HTR-8/SVneo (cell line): Measurements from ENCODE around the gene EIF3A.
"Not testable (repeated sequence)": the region's sequence is repeated elsewhere in the genome, so short reads cannot be mapped to it uniquely, and the experiment has no call there.

Experiments used
- DNase-seq: peaks from one replicate; pipeline ENCODE4 v3.0.0; 2011; ENCODE audit warnings: low spot score, mixed read lengths; ENCODE audit not compliant: insufficient read length
- FAIRE-seq: peaks from 2 replicates; lab custom pipeline; 2011; peaks lifted over from hg19 to GRCh38; lab: Jason Lieb, UNC

The EIF3A gene

DNA sequence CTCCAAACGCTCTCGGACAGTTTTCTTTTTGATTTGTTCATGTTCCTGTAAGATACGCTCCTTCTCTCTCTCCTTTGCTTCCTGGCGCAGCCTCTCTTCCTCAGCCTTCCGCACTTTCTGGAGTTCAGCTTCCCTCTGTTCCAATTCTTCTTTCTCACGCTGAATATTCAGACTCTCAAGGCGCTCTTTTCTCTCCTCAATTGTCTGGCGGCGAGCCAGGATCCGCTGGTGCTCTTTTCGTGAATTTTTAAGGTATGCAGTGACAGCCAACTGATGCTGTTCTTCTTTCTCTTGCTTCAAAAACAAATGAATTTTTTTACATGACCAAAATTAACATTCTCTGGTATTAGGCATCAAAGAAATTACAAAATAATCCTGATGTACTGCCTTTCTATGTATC, 22.6 kb downstream of the EIF3A start:
- DNase-seq (no peak), FAIRE-seq (no peak)

GRCh38 chr10:119055472-119055871, 25.1 kb downstream of the EIF3A start:
- no peak for DNase-seq
- no peak for FAIRE-seq

- no peak for DNase-seq
- no peak for FAIRE-seq
These were observed 28.8 kb downstream of the EIF3A start for GRCh38 chr10:119051775-119052174.

- FAIRE-seq (no peak), DNase-seq (no peak)
These were observed 30.8 kb downstream of the EIF3A start for GRCh38 chr10:119049777-119050176.

DNA sequence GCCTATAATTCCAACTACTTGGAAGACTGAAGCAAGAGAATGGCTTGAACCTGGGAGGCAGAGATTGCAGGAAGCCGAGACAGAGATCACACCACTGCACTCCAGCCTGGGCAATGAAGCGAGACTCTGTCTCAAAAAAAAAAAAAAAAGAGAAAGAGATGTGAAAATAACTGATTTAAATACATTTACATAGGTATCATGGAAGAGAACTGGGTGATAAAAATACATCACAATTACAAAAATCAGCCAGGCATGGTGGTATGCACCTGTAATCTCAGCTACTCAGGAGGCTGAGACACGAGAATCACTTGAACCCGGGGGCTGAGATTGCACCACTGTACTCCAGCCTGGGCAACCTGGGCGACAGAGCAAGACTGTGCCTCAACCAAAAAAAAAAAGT, 31.3 kb downstream of the EIF3A start:
- FAIRE-seq: no peak
- no peak for DNase-seq

DNA sequence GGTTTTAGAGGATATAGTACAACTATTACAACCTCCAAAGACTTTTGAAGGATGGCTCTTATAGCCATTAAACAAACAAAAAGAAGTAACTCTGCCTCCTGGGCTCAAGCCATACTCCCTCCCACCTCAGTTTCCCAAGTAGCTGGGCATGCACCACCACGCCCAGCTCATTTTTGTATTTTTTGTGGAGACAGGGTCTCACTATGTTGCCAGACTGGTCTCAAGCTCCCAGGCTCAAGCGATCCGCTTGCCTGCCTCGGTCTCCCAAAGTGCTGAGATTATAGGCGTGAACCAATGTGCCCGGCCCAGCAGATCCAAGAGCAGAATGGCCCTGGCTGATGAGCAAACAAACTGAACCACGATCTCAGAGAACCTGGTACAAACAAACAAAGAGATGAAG, 35.1 kb downstream of the EIF3A start:
- DNase-seq: no peak
- FAIRE-seq: no peak

GRCh38 chr10:119042169-119042568, 38.4 kb downstream of the EIF3A start:
- DNase-seq: no peak
- FAIRE-seq: no peak

DNA sequence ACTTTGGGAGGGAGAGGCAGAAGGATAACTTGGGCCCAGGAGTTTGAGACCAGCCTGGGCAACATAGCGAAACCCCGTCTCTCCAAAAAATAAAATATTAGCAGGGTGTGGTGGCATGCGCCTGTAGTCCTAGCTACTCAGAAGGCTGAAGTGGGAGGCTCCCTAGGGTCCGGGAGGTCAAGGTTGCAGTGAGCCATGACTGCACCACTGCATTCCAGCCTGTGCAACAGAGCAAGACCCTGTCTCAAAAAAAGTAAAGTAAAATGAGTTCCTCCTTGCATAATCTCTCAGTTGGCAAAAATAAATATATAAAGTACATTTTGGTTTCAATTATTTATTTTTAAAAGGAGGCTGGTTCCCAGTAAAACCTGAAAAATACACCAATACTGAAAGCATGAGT, 39.3 kb downstream of the EIF3A start:
- DNase-seq (no peak), FAIRE-seq (no peak)

GRCh38 chr10:119039161-119039560, 41.5 kb downstream of the EIF3A start:
- DNase-seq: no peak

DNA sequence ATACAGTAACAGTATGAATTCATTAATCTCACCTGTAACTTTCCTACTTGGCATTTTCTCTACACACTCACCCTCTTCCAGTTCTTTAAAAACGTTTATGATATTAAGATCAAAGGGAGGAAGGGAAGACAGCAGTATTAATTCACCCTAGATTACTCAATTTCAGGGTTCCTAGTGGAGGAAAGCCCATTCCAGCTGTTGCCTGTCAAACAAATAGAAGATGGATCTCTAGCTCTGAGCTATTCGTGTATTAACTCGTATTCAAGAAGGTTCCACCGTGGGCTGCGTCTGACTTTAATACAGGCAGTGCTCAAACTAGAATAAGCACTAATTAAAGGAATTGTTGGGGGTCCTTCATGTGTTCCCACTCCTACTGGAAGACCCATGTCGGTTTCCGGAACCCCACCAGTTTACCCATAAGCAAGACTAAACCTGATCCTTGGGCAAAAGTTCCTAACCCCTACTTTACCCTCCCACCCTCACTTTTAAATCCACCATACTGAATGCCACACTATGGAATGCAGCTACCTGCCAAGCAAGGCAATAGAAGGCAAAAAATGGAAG, 49.0 kb downstream of the EIF3A start:
- DNase-seq (no peak), FAIRE-seq (no peak)

More at GRCh38 chr10:119039161-119039560, 41.5 kb downstream of the EIF3A start:
- no peak for FAIRE-seq

DNA sequence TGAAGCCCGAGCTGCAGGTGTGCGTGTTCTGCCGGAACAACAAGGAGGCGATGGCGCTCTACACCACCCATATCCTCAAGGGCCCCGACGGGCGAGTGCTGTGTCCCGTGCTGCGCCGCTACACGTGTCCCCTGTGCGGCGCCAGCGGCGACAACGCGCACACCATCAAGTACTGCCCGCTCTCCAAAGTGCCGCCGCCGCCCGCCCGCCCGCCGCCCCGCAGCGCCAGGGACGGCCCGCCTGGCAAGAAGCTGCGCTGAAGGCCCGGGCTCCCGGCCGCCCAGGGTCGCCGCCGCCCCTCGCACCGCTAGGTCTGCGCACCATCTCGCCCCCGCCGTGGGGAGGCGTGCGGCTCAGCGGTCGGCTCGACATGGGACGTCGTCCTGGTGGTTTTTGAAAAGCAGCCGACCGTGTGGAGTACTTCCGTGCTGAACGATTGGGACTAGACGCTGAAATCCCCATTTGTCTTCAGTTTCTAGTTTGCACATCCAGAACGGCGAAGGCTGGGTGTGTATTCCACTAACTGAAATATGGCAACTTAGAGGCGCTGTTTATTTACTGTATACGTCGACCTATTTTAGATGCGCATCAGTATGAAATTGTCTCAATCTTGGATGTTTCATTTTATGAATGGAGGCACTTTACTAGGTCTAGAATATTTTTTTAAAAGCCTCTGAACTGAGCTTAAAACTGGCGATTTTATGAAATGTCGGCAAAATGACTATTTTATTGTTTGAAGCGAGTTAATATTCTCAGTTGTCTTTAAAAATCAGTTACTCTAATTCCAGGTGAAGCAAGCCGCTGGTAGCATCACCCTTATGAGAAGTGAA, 50.0 kb downstream of the EIF3A start:
- FAIRE-seq: no peak
- no peak for DNase-seq

DNA sequence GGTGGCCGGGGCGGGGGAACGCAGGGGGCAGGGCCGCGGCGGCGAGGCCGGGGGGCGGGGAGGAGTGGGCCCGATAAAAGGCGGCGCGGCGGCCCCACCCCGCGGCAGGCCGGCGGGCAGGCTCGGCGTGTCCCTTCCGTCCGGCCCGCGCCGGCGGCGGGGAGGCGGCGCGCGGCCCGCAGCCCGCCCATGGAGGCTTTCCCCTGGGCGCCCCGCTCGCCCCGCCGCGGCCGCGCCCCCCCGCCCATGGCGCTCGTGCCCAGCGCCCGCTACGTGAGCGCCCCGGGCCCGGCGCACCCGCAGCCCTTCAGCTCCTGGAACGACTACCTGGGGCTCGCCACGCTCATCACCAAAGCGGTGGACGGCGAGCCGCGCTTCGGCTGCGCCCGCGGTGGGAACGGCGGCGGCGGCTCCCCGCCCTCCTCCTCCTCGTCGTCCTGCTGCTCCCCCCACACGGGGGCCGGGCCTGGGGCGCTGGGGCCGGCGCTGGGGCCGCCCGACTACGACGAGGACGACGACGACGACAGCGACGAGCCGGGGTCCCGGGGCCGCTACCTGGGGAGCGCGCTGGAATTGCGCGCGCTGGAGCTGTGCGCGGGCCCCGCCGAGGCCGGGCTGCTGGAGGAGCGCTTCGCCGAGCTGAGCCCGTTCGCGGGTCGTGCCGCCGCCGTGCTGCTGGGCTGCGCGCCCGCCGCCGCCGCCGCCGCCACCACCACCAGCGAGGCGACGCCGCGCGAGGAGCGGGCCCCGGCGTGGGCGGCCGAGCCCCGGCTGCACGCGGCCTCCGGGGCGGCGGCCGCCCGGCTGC, 50.8 kb downstream of the EIF3A start, which contains the start of gene NANOS1:
Gene NANOS1 (plus strand): TSS at position 102 of the 808 bp plus-strand sequence. CDS start 88 bp downstream, at position 190.
- FAIRE-seq (no peak), DNase-seq (no peak)

GRCh38 chr10:119028900-119029612, 51.6 kb downstream of the EIF3A start:
- peak; percentile 77 for FAIRE-seq
- peak; percentile 81 for DNase-seq

GRCh38 chr10:119028445-119028899, 52.1 kb downstream of the EIF3A start:
- DNase-seq, FAIRE-seq: not testable (repeated sequence)

DNA sequence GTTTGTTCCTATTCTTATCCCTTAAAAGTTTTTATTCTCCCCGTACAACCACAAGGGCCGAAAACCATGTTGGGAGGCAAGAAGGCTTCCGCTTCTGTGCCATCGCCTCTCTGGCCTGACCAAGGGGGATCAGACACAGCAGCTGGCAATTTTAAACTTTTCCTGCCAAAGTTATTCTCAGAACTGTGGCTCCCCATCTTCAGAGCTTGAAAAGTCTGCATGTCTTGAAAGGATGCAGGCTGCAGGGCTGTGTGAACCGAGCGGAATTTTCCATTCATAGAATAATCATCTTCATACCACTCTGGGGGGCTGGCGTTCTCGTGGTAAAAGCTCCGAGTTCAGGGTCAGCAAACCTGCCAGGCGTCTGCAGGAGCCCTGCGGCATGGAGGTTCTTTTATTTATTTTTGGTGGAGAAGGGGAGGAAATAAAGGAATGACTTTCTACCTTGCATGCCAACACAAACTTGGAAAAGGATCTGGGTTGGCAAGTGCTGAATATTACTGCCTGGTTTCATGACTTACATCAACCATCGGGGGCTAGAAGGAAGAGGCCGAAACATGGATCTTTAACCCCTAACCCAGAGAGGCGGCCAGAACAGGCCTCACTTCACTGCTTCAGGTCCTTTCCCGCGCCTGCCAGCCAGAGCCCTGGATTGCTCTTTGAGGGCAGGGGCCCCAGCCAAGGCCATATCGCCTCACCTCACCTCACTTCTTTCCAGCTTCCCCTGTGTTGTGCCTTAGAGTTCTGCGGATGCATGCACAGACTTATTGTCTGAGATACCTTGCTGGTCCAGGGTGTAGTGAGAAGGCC, 54.1 kb downstream of the EIF3A start:
- no peak for FAIRE-seq

GRCh38 chr10:119025776-119026175, 54.8 kb downstream of the EIF3A start:
- FAIRE-seq: no peak
- DNase-seq: no peak

More for the DNA sequence above, 54.1 kb downstream of the EIF3A start:
- DNase-seq: no peak

GRCh38 chr10:119025336-119025735, 55.3 kb downstream of the EIF3A start:
- no peak for FAIRE-seq
- DNase-seq: no peak

DNA sequence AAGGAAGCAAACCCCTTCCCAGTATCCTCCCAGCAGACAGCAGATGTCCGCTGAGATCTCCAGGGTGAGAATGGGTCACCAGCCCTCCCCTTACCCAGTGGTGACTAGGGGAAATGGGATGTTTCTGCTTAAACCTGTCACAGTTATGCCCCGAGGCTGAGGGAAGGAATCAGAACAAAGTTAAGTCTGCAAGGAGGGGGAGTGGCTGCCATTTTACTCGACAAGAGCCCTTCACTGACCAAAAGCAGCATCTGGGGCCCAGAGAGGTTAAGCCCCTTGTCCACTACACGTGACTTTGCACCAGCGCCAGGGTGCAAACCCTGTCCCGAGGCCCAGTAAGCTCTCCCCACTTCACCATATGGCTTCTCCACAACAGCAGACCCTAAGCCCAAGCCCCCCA, 55.7 kb downstream of the EIF3A start:
- DNase-seq: no peak
- FAIRE-seq: no peak

- DNase-seq (no peak), FAIRE-seq (no peak)
These were observed 57.1 kb downstream of the EIF3A start for GRCh38 chr10:119023553-119023868.
